SJSA1 (cell line): ENCODE data around the gene TOP3B. TPM values are rescaled to one million over a fixed set of nuclear protein-coding genes. Genes with fewer than 3 reads are reported as not detected.

Source experiments
- total RNA-seq: library from RNA; depleted of rRNA; stranded (reverse); fragments of >200 nt; shearing (Covaris generic); gene quantifications from 2 replicates; pipeline ENCODE4 v1.2.3, GENCODE V29; 2014; rRNA removed

The TOP3B gene
- total RNA-seq, 1 experiment from 2014 or later: 34.3 TPM

Other genes starting within 250 kb of the TOP3B start
- 1.0 and 1.2 TPM in 2 replicates for gene YPEL1, start 247.0 kb downstream of the TOP3B start, total RNA-seq
- gene MAPK1, start 115.1 kb downstream of the TOP3B start, total RNA-seq: 69.2 and 113 TPM in 2 replicates
- gene PPM1F, start 29.9 kb downstream of the TOP3B start, total RNA-seq: 41.9 and 54.8 TPM in 2 replicates